ENCODE measurements around the gene WDR73. TPM values are rescaled to one million over a fixed set of nuclear protein-coding genes. Genes with fewer than 3 reads are reported as not detected.
"Not testable (repeated sequence)": the region's sequence is repeated elsewhere in the genome, so short reads cannot be mapped to it uniquely, and the experiment has no call there.

Gene WDR73
- total and polyA plus RNA-seq, 2 donors (not counting 1 experiment from before 2014, with no cell fraction given) = 16.8 to 38.3 TPM

GRCh38 chr15:84645496-84645895 is 8.6 kb downstream of the WDR73 start:
- Histone ChIP-seq H3K4me2 (ENCODE audit: extremely low read depth, insufficient read depth, low read length) (no peak overlapping the region), H3K4me3 (replicated peaks in 1 of 4; ENCODE audit: control extremely low read depth in 1 of 4, insufficient read depth in 1 of 4, low read depth in 3 of 4, low read length in 4 of 4) (no peak overlapping the region), H3K36me3 (ENCODE audit: control insufficient read depth, insufficient read depth, low read length) (peaks cover 36% of the 10 kb centered on the region), H2AFZ (ENCODE audit: low read length) (no peak overlapping the region), H3K27ac (ENCODE audit: insufficient read depth, low read length) (no peak overlapping the region), H3K4me1 (ENCODE audit: control insufficient read depth, extremely low read depth, insufficient read depth, low read length) (no peaks in the 10 kb centered on the region), H3K9me3 (ENCODE audit: control insufficient read depth, insufficient read depth, low read depth, low read length) (no peaks in the 10 kb centered on the region), H3K79me2 (ENCODE audit: control insufficient read depth, insufficient read depth, low read length) (no peaks in the 10 kb centered on the region), H3K9ac (ENCODE audit: insufficient read depth, low read length) (no peak overlapping the region), H3K27me3 (ENCODE audit: control insufficient read depth, insufficient read depth, low read length) (no peaks in the 10 kb centered on the region), H4K20me1 (ENCODE audit: control insufficient read depth, extremely low read depth, insufficient read depth, low read length) (no peaks in the 10 kb centered on the region)
- TF ChIP-seq EZH2 (IDR thresholded peaks at IDR 0.05; ENCODE audit: low read length, missing control alignments) = no peak
- no peak for TF ChIP-seq CTCF (conservative IDR thresholded peaks at IDR 0.05 in 1 of 2, IDR thresholded peaks at IDR 0.05 in 1 of 2; ENCODE audit: low read depth in 1 of 2, low read length in 2 of 2)
- no peak for DNase-seq (ENCODE audit: low read depth in 2 of 2)

GRCh38 chr15:84643838-84644237 is 10.2 kb downstream of the WDR73 start:
- peaks cover 1% of the 10 kb centered on the region for H4K20me1 ChIP-seq (ENCODE audit: control insufficient read depth, extremely low read depth, insufficient read depth, low read length)
- no peak for DNase-seq (ENCODE audit: low read depth in 2 of 2)
- H3K27ac ChIP-seq (ENCODE audit: insufficient read depth, low read length) = no peak overlapping the region
- H3K4me2 ChIP-seq (ENCODE audit: extremely low read depth, insufficient read depth, low read length) = no peak overlapping the region
- no peak for TF ChIP-seq EZH2 (IDR thresholded peaks at IDR 0.05; ENCODE audit: low read length, missing control alignments)
- H3K4me1 ChIP-seq (ENCODE audit: control insufficient read depth, extremely low read depth, insufficient read depth, low read length) = no peaks in the 10 kb centered on the region
- no peaks in the 10 kb centered on the region for H3K9me3 ChIP-seq (ENCODE audit: control insufficient read depth, insufficient read depth, low read depth, low read length)
- H2AFZ ChIP-seq (ENCODE audit: low read length) = no peak overlapping the region
- H3K79me2 ChIP-seq (ENCODE audit: control insufficient read depth, insufficient read depth, low read length) = no peaks in the 10 kb centered on the region
- peaks cover 43% of the 10 kb centered on the region for H3K36me3 ChIP-seq (ENCODE audit: control insufficient read depth, insufficient read depth, low read length)
- H3K27me3 ChIP-seq (ENCODE audit: control insufficient read depth, insufficient read depth, low read length) = no peaks in the 10 kb centered on the region
- H3K4me3 ChIP-seq (replicated peaks in 1 of 4; ENCODE audit: control extremely low read depth in 1 of 4, insufficient read depth in 1 of 4, low read depth in 3 of 4, low read length in 4 of 4) = no peak overlapping the region
- no peak overlapping the region for H3K9ac ChIP-seq (ENCODE audit: insufficient read depth, low read length)

GRCh38 chr15:84642640-84643039 is 11.4 kb downstream of the WDR73 start:
- not testable (repeated sequence) for H4K20me1 ChIP-seq (ENCODE audit: control insufficient read depth, extremely low read depth, insufficient read depth, low read length); H3K27me3 ChIP-seq (ENCODE audit: control insufficient read depth, insufficient read depth, low read length); H3K79me2 ChIP-seq (ENCODE audit: control insufficient read depth, insufficient read depth, low read length); H3K4me2 ChIP-seq (ENCODE audit: extremely low read depth, insufficient read depth, low read length); H3K9me3 ChIP-seq (ENCODE audit: control insufficient read depth, insufficient read depth, low read depth, low read length); DNase-seq (ENCODE audit: low read depth in 2 of 2); H3K4me1 ChIP-seq (ENCODE audit: control insufficient read depth, extremely low read depth, insufficient read depth, low read length); H2AFZ ChIP-seq (ENCODE audit: low read length); H3K9ac ChIP-seq (ENCODE audit: insufficient read depth, low read length); H3K27ac ChIP-seq (ENCODE audit: insufficient read depth, low read length); H3K4me3 ChIP-seq (replicated peaks in 1 of 4; ENCODE audit: control extremely low read depth in 1 of 4, insufficient read depth in 1 of 4, low read depth in 3 of 4, low read length in 4 of 4)
- peaks cover 33% of the 10 kb centered on the region for H3K36me3 ChIP-seq (ENCODE audit: control insufficient read depth, insufficient read depth, low read length)

- H3K79me2 ChIP-seq (ENCODE audit: control insufficient read depth, insufficient read depth, low read length); H3K27ac ChIP-seq (ENCODE audit: insufficient read depth, low read length); H4K20me1 ChIP-seq (ENCODE audit: control insufficient read depth, extremely low read depth, insufficient read depth, low read length); DNase-seq (ENCODE audit: low read depth in 2 of 2); H3K4me1 ChIP-seq (ENCODE audit: control insufficient read depth, extremely low read depth, insufficient read depth, low read length); H3K27me3 ChIP-seq (ENCODE audit: control insufficient read depth, insufficient read depth, low read length); H3K4me2 ChIP-seq (ENCODE audit: extremely low read depth, insufficient read depth, low read length); H2AFZ ChIP-seq (ENCODE audit: low read length); H3K9ac ChIP-seq (ENCODE audit: insufficient read depth, low read length); H3K9me3 ChIP-seq (ENCODE audit: control insufficient read depth, insufficient read depth, low read depth, low read length); H3K4me3 ChIP-seq (replicated peaks in 1 of 4; ENCODE audit: control extremely low read depth in 1 of 4, insufficient read depth in 1 of 4, low read depth in 3 of 4, low read length in 4 of 4): not testable (repeated sequence)
- peaks cover 32% of the 10 kb centered on the region for H3K36me3 ChIP-seq (ENCODE audit: control insufficient read depth, insufficient read depth, low read length)
Measured at GRCh38 chr15:84641871-84642270, 12.2 kb downstream of the WDR73 start.
